HG03558 (cell line): Measurements from ENCODE around the gene LRRC31.

Experiments
- ATAC-seq: cut with Tn5 transposase; IDR thresholded peaks from one replicate; pipeline ENCODE4 v1.9.1; 2021; ENCODE audit warnings: moderate number of reproducible peaks; ENCODE audit not compliant: unreplicated experiment; ENCODE audit errors: extremely low read depth

The LRRC31 gene

DNA sequence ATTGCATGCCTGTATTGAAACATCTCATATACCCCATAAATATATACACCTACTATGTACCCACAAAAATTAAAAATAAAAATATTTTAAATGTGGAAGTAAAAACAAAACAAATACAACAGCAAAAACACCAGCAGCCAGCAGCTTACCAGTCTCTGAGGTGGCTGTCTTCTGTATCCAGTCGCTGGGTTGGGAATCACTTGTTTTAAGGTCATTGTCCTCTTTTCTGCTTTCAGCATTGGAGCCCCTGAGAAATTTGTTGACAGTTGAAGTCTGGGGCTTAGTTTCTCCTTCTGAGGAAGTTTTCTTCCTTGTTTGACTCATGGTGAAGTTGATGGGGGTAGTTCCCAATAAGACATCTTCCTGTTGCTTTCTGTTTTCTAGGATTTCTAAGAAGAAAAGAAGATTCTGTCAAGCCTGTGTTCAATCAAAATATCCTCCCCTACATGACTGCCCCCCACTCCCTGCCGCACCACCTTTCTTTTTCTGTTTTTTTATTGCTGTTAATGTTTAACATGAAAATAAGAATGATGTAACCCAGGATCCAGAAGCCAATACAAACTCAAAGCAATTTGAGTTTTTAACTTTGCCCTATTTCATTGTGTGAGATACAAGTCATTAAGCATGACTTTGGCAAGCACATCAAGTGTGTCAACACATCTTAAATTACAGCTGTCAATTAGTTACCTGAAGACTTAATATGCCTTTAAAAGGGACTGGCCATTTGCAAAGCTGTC is at the start of gene LRRC31:
Gene LRRC31, minus strand, starts transcription at position 452 of the 737 bp plus-strand sequence. Its CDS starts 128 bp downstream, at position 324.
- no peak for ATAC-seq

DNA sequence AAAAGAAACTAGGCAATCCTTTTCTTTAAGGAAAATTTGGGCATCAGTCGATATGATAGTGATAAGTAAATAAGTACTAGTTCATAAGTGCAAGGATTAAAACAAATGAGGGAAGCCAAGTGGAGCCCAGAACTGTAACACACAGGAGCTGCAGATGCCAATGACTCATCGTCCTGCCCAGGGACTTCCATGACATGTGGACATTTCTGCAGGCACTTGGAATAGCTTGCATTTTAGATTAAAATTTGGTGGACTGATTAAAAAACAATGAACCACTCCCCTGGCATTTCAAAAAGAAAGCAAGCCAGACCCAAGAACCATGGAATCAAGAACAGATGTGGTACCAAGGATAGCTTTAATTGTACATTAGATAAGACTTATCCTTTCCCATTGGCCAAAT is 44.6 kb upstream of the LRRC31 start:
- ATAC-seq = no peak

DNA sequence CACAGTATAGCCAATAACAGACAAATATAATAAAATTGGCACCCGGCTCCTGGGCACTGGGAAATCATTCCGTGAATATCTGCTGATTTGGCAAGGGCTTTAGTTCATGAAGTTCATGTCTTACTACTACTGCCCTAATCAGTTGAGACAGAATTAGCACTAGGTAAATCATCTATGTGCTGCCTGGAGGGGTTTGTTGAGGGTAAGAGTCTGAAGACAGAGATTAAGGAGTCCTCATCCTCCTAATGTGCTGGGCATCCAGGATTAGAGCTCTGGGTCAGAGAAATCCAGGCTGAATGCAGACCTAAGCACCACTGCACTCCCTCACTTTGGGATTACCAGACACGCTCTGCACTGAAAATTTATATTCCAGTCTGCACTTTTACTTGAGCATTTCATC is 43.6 kb upstream of the LRRC31 start:
- ATAC-seq = no peak

GRCh38 chr3:169911272-169911671 is 41.5 kb upstream of the LRRC31 start, which contains the start of gene SAMD7:
SAMD7 (plus strand) TSS chr3:169911572; CDS start chr3:169919499, 7,927 bp downstream.
- ATAC-seq = no peak

DNA sequence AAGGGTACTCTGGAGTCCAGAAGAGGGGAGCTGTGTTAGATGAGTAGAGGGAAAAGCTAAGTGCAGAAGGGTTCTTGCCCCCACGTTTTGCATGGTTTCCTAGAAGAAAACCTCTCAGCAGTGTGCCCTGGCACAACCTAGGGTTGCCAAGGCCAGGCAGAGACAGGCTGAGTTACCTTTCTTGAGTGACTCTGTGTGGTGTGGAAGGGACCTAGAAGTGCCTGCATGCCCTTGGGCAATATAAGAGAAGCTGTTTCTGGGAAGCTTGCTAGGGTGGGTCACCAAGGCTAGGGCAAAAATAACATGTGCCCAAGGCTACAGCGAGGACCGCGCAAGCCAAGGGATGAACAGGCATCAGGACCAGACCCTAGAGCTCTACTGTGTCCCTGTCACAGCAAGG is 38.2 kb upstream of the LRRC31 start:
- ATAC-seq = no peak

- no peak for ATAC-seq
These were observed 37.7 kb upstream of the LRRC31 start for GRCh38 chr3:169907476-169907875.

GRCh38 chr3:169905404-169905803 is 35.7 kb upstream of the LRRC31 start:
- ATAC-seq = no peak

GRCh38 chr3:169901453-169901852 is 31.7 kb upstream of the LRRC31 start:
- ATAC-seq = no peak

GRCh38 chr3:169897284-169897683 is 27.5 kb upstream of the LRRC31 start:
- no peak for ATAC-seq

DNA sequence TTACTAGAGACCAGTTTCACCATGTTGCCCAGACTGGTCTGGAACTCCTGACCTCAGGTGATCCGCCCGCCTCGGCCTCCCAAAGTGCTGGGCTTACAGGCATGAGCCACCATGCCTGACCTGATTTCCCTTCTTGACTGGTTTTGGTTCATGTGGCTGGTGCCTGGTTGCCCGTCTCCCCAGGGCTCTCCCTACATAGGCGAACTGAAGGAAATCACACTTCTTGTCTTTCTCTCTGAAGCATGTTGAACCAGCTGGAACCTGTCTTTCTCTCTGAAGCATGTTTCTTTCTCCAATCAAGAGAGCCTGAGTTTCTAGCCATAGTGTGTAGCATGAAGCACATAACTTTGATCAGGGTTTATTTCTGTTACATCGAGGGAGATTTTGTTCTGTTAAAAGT is 25.3 kb upstream of the LRRC31 start:
- ATAC-seq = no peak

GRCh38 chr3:169894110-169894509 is 24.4 kb upstream of the LRRC31 start:
- no peak for ATAC-seq

GRCh38 chr3:169891886-169892285 is 22.2 kb upstream of the LRRC31 start:
- ATAC-seq = no peak

GRCh38 chr3:169886671-169887070 is 16.9 kb upstream of the LRRC31 start:
- ATAC-seq = no peak

GRCh38 chr3:169880576-169881250 is 11.0 kb upstream of the LRRC31 start:
- ATAC-seq = no peak

DNA sequence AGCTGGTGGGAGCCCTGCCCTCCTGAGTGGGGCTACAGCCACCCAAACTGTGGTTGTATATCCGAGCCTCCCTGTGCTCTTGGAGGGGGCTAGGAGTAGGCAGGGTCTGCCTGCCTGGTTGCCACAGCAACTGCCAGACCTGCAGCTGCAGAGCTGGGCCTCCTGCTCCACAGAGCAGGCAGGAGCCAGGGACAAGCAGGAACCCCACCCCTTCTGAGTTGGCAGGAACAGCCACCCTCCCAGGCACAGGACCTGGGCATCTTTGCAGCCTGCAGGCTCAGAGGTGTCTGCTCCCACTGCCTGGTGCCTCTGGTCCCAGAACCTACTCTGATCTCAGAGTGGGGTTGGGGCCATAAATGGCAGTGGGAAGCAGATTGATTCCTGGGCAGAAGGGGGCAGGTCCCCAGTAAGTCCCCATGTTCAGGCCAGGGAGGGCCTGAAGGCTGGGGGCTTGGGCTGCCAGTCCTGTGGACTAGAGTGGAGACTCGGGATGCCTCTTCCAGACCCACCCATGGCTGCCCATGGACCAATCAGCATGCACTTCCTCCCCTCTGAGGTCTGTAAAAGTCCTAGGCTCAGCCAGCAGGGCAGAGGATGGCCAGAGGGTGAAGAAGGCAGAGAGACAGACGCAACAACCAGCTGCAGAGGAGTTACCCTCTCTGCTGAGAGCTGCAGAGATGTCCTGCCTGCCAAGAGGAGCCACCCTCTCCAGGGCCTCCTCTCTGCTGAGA is 10.3 kb upstream of the LRRC31 start:
- no peak for ATAC-seq

DNA sequence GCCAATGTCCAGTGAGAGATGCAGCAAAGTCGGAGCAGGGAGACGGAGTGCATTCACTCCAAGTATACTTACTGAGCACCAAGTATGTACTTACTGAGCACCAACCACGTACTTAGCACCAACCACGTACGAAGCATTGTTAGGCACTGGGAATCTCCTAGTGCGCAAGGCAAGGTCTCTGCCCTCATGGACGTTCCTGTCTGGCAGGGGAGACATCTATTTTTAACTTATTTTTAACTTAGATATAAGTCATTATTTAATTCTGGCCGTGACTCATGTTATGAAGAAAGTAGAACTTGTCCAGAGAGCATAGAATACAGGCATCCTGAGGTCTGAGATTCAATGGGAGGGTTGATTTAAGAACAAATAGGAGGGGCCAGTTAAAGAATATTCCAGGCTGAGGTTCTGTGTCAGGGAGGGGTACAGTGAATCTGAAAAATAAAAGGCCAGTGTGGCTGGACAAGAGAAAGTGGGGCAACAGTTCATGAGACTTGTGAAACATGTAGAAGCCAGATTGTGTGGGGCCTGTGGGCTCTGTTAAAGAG is 9.3 kb upstream of the LRRC31 start:
- ATAC-seq = no peak

GRCh38 chr3:169871129-169871886 is 1.6 kb upstream of the LRRC31 start:
- no peak for ATAC-seq

- ATAC-seq = no peak
These were observed 1.4 kb downstream of the LRRC31 start for GRCh38 chr3:169868369-169868768.

GRCh38 chr3:169867584-169868210 is 2.0 kb downstream of the LRRC31 start:
- no peak for ATAC-seq
